Activated CD4-positive, alpha-beta memory T cell treated with anti-CD3 and anti-CD28 coated beads, Interleukin-2, amount 10 ng/mL, durations not matched to agents 7 days and 5 days (primary cell): ENCODE results near the gene ARHGEF1. TPM values are rescaled to one million over a fixed set of nuclear protein-coding genes. Genes with fewer than 3 reads are reported as not detected.

ENCODE experiments used
- CTCF ChIA-PET: fragments of 350-600 bp; sonication (Branson Sonifier 250); formaldehyde crosslinking; loops from one replicate; lab custom pipeline; 2021; ENCODE audit warnings: antibody characterized with exemption, inconsistent platforms; lab: Charles Lee
- POLR2A ChIA-PET: fragments of 350-600 bp; sonication (Branson Sonifier 250); formaldehyde crosslinking; loops from one replicate; lab custom pipeline; 2021; ENCODE audit warnings: antibody characterized with exemption; lab: Charles Lee
- DNase-seq: peaks from one replicate; pipeline ENCODE4 v3.0.0-alpha.2; 2020
- H3K27ac Mint-ChIP-seq: one replicate; pipeline ENCODE4 v1.8.0; 2021; ENCODE audit warnings: mild to moderate bottlenecking, mixed read lengths
- H3K27me3 Mint-ChIP-seq: one replicate; pipeline ENCODE4 v1.8.0; 2021; ENCODE audit warnings: mixed read lengths
- H3K36me3 Mint-ChIP-seq: one replicate; pipeline ENCODE4 v1.8.0; 2021; ENCODE audit warnings: low read depth, mixed read lengths
- H3K4me1 Mint-ChIP-seq: one replicate; pipeline ENCODE4 v1.8.0; 2021; ENCODE audit warnings: mixed read lengths
- H3K4me3 Mint-ChIP-seq: one replicate; pipeline ENCODE4 v1.8.0; 2021; ENCODE audit warnings: mild to moderate bottlenecking, mixed read lengths
- H3K9me3 Mint-ChIP-seq: one replicate; pipeline ENCODE4 v1.8.0; 2021; ENCODE audit warnings: mixed read lengths
- total RNA-seq, 2 experiments: library from RNA; stranded (reverse); gene quantifications; one replicate each; pipeline ENCODE4 v1.2.3, GENCODE V29; 2021

Gene ARHGEF1
- total RNA-seq, 2 experiments from 2014 or later = 657 TPM

DNA sequence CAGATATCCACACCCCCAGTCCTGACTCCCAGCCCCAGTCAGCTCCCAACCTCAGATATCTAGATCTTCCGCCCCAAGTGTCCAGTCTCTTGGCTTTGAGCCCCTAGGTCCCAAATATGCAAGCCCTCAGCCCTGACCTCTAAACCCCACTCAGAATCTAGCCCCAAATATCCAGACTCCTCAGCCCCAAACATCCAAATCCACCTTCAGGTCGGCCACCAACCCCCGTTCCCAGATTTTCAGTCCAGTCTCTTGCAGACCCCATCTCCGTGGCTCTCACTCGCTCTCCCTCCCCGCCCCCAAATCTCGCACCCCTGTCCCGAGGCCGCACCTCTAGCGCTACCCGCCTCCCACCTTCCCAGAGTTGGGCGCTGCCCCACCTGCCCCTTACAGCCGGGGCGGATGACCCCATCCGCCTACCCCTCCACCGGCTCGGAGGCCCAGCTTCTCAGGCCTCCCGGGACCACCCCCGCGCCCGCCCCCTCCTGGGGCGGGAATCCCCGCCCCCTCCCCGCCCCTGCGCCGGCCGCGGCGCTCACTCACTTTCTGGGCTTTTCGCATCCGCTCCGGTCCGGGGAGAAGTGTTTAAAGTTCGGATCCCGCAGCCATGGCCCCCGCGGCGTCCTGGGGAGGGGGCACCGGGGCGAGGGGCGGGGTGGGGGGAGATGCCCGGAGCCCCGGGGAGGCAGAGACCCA, 44.7 kb downstream of the ARHGEF1 start:
- POLR2A ChIA-PET = interaction anchor here (1.0 to 2.3 kb wide), 4 partner anchors 12 to 43 kb away, joined by 3 to 7 read pairs (median 5); no protein-coding TSS in a partner anchor
- H3K9me3 Mint-ChIP-seq = no peaks in the 10 kb centered on the region
- H3K27me3 Mint-ChIP-seq = peaks cover 33% of the 10 kb centered on the region
- CTCF ChIA-PET = interaction anchor here (0.6 kb wide), 2 partner anchors 10 to 68 kb away, joined by 3 to 4 read pairs; no protein-coding TSS in a partner anchor
- H3K27ac Mint-ChIP-seq = no peak overlapping the region
- peak overlapping the region; percentile 83 for H3K4me3 Mint-ChIP-seq
- peaks cover 4% of the 10 kb centered on the region for H3K36me3 Mint-ChIP-seq
- peaks cover 22% of the 10 kb centered on the region for H3K4me1 Mint-ChIP-seq
- no peak for DNase-seq

DNA sequence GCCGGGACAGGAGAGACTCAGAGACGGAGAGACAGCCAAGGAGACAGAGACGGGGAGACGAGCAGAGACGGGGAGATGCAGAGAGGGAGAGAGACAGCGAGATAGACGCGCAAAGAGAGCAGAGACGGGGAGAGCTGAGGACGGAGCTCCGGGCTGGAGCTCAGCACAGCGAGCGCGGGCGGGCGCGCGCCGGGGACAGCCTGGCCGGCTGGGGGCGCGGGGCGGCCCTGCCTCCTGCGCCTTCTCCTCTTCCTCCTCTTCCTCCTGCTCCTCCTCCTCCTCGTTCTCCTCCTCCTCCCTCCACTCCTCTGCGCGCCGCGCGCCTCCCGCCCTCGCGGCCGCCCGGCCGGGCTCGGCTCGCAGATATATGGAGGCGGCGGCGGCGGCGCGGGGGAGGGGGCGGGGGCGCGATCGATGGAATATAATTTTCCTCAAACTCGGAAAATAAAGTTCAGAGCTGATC, 45.3 kb downstream of the ARHGEF1 start, which contains the start of gene ERFL:
ERFL (minus strand) TSS at position 229 of the 463 bp plus-strand sequence. CDS start 15,530 bp downstream, outside the sequence.
- H3K4me1 Mint-ChIP-seq = peaks cover 19% of the 10 kb centered on the region
- H3K27ac Mint-ChIP-seq = no peak within 1 kb of the TSS
- H3K9me3 Mint-ChIP-seq = no peaks in the 10 kb centered on the region
- CTCF ChIA-PET = interaction anchor here (0.6 kb wide), 1 partner anchor 9 kb away, joined by 4 read pairs; no protein-coding TSS in a partner anchor
- H3K27me3 Mint-ChIP-seq = peaks cover 33% of the 10 kb centered on the region
- peaks cover 4% of the 10 kb centered on the region for H3K36me3 Mint-ChIP-seq
- DNase-seq = no peak
- POLR2A ChIA-PET = interaction anchor here (1.0 to 2.3 kb wide), 5 partner anchors 13 to 43 kb away, joined by 3 to 7 read pairs (median 5); no protein-coding TSS in a partner anchor
- peak within 1 kb of the TSS; percentile 83 for H3K4me3 Mint-ChIP-seq

DNA sequence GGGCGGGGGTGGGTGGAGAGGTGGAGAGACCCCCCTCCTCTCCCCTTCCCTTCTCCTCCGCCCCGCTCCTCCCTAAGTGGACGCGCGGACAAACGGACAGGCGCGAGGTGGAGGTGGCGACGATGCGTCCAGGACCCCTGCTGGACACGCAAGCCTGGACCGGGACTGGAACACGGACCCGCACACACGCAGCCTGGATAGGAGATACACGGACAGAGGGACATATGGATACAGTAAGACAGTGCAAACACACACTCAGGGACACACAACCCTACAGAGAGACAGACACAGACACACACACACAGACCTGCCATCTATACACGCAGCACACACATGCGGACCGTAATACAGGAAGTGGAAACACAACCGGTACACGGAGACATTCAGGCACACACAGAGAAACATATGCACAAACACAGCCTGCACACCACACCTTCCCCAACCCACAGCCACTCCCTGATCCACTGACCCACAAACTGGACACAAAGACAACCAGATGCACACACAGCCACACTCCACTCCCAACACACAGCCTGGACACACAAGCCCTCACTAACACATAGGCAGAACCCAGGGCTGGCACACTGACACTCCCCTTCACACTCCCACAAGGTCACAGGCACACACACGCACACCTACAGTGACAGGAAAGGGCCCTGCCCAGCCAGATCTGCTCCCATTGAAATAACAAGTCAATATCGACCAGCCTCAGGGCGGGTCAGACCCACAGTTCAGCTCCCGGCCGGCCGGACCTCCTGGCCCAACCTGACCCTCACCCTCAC, 46.0 kb downstream of the ARHGEF1 start:
- no peak overlapping the region for H3K27ac Mint-ChIP-seq
- no peaks in the 10 kb centered on the region for H3K9me3 Mint-ChIP-seq
- peak overlapping the region; percentile 83 for H3K4me3 Mint-ChIP-seq
- DNase-seq = peak; percentile 46
- peaks cover 21% of the 10 kb centered on the region for H3K4me1 Mint-ChIP-seq
- peaks cover 4% of the 10 kb centered on the region for H3K36me3 Mint-ChIP-seq
- ChIA-PET CTCF (interaction anchor here (1.1 kb wide), 1 partner anchor 54 kb away, joined by 3 read pairs; no protein-coding TSS in a partner anchor), POLR2A (interaction anchor here (0.7 to 2.3 kb wide), 6 partner anchors 13 to 44 kb away, joined by 3 to 7 read pairs (median 4); partner anchors contain the start of gene RABAC1)
- H3K27me3 Mint-ChIP-seq = peaks cover 37% of the 10 kb centered on the region

DNA sequence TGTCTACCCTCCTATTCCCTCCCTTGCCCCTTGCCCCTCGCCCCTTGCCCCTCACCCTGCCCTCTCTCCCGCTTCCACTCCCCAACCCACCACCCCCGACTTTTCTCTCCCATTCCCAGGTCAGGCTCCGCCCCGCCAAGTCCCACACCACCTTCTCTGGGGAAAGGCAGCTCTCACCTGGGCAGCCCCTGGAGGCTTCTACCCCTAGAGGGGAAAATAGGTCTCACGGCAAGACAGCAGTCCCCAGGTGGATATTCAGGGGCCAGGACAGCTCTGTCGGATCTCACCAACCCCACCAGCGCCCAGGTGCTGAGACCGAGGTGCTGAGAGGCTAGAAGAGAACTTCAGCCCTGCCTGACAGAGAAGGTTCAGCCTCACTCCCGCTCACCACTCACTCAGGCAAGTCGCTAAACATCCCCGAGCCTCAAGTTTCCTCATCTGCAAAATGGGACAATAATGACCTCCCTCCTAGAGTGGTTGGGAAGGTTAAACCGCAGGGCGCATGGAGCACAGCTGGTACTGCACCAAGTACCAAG, 46.6 kb downstream of the ARHGEF1 start:
- Mint-ChIP-seq H3K4me3 (peak overlapping the region; percentile 83), H3K36me3 (peaks cover 4% of the 10 kb centered on the region), H3K4me1 (peaks cover 24% of the 10 kb centered on the region), H3K27ac (no peak overlapping the region), H3K9me3 (no peaks in the 10 kb centered on the region), H3K27me3 (peaks cover 40% of the 10 kb centered on the region)
- ChIA-PET CTCF (interaction anchor here (1.0 to 1.1 kb wide), 2 partner anchors 12 to 54 kb away, joined by 3 to 4 read pairs; no protein-coding TSS in a partner anchor), POLR2A (interaction anchor here (0.6 to 2.3 kb wide), 6 partner anchors 15 to 45 kb away, joined by 3 to 7 read pairs (median 5); partner anchors contain the start of gene RABAC1)
- DNase-seq = no peak

DNA sequence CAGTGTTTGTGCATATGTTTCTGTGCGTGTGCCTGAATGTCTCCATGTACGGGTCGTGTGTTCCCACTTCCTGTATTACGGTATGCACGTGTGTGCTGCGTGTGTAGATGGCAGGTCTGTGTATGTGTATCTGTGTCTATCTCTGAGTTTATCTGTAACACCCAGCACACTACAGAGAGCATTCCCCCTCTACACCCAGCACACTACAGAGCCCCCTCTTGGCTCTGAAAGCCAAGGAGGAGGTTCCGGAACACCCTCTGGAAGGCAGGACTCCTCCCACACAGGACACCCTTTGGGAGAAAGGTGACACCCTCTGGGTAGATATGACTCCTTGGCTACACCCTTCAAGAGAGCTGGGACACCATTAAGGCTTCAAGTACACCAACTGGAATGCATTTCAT, 47.3 kb downstream of the ARHGEF1 start:
- Mint-ChIP-seq H3K9me3 (no peaks in the 10 kb centered on the region), H3K36me3 (peaks cover 4% of the 10 kb centered on the region), H3K4me1 (peaks cover 31% of the 10 kb centered on the region), H3K27me3 (peaks cover 46% of the 10 kb centered on the region), H3K27ac (no peak overlapping the region), H3K4me3 (peak overlapping the region; percentile 22)
- no peak for DNase-seq
- ChIA-PET CTCF (interaction anchor here (0.6 to 1.1 kb wide), 3 partner anchors 11 to 84 kb away, joined by 3 to 4 read pairs (median 4); no protein-coding TSS in a partner anchor), POLR2A (interaction anchor here (0.8 to 1.3 kb wide), 3 partner anchors 15 to 59 kb away, joined by 3 to 5 read pairs (median 3); partner anchors contain the start of gene RABAC1)

DNA sequence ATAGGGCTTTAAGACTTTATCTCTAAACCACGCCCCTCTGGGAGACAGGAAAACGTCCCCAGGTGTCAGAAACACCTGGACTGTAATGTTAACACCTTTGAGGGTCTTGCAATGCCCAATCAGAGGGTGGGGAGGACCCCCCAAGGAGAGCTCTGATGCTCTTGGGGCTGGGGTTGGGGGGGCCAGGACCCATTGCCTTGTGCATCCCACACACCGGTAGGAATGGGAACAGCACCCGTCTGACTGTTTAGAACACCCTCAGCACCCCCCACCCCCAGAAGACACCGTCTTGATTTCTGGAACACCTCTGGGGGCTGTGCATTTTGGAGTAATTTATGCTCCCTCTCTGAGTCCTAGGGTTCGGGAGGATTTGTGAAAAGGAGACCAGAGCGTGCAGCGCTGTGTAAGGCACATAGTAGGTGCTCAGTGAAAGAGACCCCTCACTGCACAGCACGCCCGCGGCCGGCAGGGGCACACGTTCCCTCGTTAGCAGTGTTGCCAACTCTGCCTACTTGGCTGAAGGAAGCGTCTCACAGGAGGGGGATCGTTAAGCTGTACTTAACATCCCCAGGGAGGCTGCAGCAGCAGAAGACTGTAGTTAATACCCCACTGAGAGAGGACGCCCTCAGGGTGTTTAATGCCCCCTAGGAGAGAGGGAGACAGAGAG, 48.1 kb downstream of the ARHGEF1 start:
- ChIA-PET POLR2A (interaction anchor here (0.8 to 1.3 kb wide), 3 partner anchors 28 to 60 kb away, joined by 3 read pairs; partner anchors contain the start of gene RABAC1), CTCF (no interaction called here)
- H3K27me3 Mint-ChIP-seq = peaks cover 49% of the 10 kb centered on the region
- peaks cover 4% of the 10 kb centered on the region for H3K36me3 Mint-ChIP-seq
- H3K9me3 Mint-ChIP-seq = no peaks in the 10 kb centered on the region
- no peak overlapping the region for H3K27ac Mint-ChIP-seq
- H3K4me3 Mint-ChIP-seq = no peak overlapping the region
- H3K4me1 Mint-ChIP-seq = peaks cover 33% of the 10 kb centered on the region
- no peak for DNase-seq

DNA sequence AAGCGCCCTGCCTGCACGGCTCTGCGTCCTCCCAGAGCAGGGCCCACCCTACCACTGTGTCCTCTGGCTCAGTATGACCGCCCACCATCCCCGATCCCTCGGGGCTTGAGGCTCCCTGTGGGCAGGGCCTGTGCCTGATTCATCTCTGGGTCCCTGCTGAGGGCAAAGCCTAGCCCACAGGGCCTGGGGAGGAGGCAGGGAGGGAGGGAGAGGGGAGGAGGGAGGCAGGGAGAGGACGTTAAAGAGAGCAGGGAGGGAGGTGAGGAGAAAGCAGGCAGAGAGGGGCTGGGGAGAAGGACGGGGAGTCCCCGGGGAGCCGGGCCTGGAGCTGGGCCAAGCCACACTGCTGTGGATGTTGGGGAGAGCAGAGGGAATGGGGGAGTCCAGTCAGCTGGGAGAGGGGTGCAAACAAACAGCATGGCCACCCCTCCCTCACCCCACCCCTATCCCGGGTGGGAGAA, 49.3 kb downstream of the ARHGEF1 start:
- POLR2A ChIA-PET = no interaction called here
- peaks cover 4% of the 10 kb centered on the region for H3K36me3 Mint-ChIP-seq
- H3K4me3 Mint-ChIP-seq = no peak overlapping the region
- CTCF ChIA-PET = no interaction called here
- H3K4me1 Mint-ChIP-seq = peaks cover 41% of the 10 kb centered on the region
- peaks cover 58% of the 10 kb centered on the region for H3K27me3 Mint-ChIP-seq
- DNase-seq = no peak
- no peak overlapping the region for H3K27ac Mint-ChIP-seq
- no peaks in the 10 kb centered on the region for H3K9me3 Mint-ChIP-seq

DNA sequence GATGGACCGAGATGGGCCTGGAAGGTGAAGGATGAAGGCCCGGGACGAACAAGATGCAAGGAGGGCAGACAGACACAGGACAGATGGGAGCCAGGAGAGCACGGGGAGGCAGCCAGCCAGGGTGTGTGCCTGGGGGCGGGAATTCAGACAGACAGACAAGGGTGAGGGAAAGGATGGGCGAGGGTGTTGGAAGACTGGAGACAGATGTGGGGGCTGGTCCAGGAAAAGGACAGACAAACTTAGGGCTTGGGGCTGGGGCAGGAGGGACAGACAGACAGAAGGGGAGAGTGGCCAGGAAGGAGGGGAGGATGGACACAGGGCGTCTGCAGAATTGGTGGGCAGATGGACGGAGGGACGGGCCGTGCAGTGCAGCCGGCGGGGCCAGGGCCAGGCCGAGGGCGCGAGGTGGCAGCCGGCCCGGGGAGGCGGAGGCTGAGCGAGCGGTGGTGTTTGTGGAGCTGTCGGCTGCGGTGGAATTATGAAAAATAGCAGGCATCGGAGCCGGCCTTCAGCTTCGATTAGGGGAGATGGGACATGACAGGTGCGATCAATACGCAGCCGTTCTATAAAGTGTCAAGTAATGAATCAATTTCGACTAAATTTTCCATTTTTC, 49.8 kb downstream of the ARHGEF1 start:
- Mint-ChIP-seq H3K27ac (no peak overlapping the region), H3K36me3 (peaks cover 4% of the 10 kb centered on the region), H3K4me1 (peaks cover 41% of the 10 kb centered on the region), H3K9me3 (no peaks in the 10 kb centered on the region), H3K4me3 (no peak overlapping the region), H3K27me3 (peaks cover 61% of the 10 kb centered on the region)
- POLR2A ChIA-PET = no interaction called here
- no peak for DNase-seq
- CTCF ChIA-PET = no interaction called here

DNA sequence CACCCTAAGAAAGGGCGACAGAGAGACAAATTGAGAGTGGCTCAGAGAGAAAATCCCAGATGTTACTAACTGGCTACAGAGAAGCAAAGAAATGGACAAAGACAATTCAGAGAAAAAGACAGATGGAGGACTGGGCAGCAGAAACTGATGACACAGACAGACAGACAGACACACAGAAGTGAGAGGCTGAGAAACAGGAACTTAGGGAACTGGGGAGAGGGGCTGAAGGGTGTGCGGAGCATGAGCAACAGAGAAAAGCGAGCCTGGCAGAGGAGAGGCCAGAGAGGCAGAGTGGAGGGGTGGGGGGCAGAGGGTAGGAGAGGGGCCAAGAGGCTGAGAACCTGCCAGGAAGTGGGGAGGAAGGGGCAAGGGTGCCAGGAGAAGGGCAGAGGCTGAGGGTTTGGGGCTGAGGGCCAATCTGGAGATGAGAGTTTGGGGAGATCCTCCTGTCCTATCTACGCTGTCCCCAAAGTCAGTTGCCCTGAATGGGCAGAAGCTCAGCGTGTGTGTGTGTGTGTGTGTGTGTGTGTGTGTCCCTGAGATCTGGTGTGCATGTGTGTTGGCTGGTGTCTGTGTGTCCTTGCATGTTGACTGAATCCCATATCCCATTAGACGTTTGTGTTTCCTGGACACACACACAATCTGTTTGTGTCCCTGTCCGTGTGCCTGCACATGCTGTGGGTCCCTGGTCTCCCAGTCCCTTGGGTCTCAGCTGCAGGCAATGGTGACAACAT, 50.9 kb downstream of the ARHGEF1 start:
- H3K27ac Mint-ChIP-seq = no peak overlapping the region
- POLR2A ChIA-PET = interaction anchor here (1.2 kb wide), 1 partner anchor 12 kb away, joined by 3 read pairs; no protein-coding TSS in a partner anchor
- H3K27me3 Mint-ChIP-seq = peaks cover 57% of the 10 kb centered on the region

DNA sequence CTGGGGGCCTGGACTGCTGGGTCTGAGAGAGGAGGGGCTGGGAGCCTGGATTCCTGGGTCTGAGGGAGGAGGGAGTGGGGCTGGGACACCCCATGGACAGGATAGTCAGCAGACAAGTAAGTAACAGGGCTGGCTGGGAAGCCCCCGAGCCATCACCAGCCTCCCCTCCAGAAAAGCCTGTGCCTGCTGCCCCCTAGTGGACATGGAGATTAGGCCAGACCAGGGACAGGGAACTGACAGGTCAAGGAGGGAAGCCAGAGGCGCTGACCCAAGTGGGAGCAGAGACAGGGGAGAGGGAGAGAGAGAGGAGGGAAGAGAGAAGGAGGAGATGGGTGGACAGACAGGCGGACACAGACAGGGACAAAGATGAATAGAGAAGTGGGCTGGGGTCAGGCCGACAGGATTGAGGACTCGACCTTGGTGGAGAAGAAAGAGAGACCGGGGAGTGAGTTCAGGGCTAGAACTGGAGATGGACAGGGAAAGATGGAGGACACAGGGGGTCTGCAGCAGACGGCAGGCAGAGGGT, 51.9 kb downstream of the ARHGEF1 start:
- Mint-ChIP-seq H3K9me3 (no peaks in the 10 kb centered on the region), H3K27me3 (peaks cover 50% of the 10 kb centered on the region), H3K27ac (no peak overlapping the region), H3K4me3 (no peak overlapping the region), H3K36me3 (no peaks in the 10 kb centered on the region), H3K4me1 (peaks cover 28% of the 10 kb centered on the region)
- DNase-seq = peak; percentile 76
- ChIA-PET POLR2A (interaction anchor here (1.2 kb wide), 1 partner anchor 13 kb away, joined by 3 read pairs; no protein-coding TSS in a partner anchor), CTCF (interaction anchor here (1.0 to 1.2 kb wide), 4 partner anchors 11 to 77 kb away, joined by 3 to 5 read pairs (median 3); no protein-coding TSS in a partner anchor)

More for the DNA sequence above, 50.9 kb downstream of the ARHGEF1 start:
- CTCF ChIA-PET = interaction anchor here (1.1 to 1.2 kb wide), 3 partner anchors 47 to 76 kb away, joined by 3 to 5 read pairs (median 3); no protein-coding TSS in a partner anchor
- Mint-ChIP-seq H3K9me3 (no peaks in the 10 kb centered on the region), H3K4me1 (peaks cover 37% of the 10 kb centered on the region), H3K36me3 (peaks cover 3% of the 10 kb centered on the region), H3K4me3 (no peak overlapping the region)
- DNase-seq = no peak
